ENCODE data around the gene GUCD1. TPM values are rescaled to one million over a fixed set of nuclear protein-coding genes. Genes with fewer than 3 reads are reported as not detected.

Gene GUCD1
- total and polyA plus RNA-seq, 2 of the 13 experiments (the other 11 are each of a cell fraction or from before 2014, with no cell fraction given) = 128 to 245 TPM

- TF ChIP-seq ZNF766 (CRISPR knock-in tag; IDR thresholded peaks at IDR 0.05; ENCODE audit: borderline replicate concordance) (peak; percentile 94; the same call in 1 of the 2 replicates), CAMTA2 (CRISPR knock-in tag; IDR thresholded peaks at IDR 0.05; ENCODE audit: borderline replicate concordance) (peak; percentile 62; the same call in 1 of the 2 replicates), HOXD1 (CRISPR knock-in tag; IDR thresholded peaks at IDR 0.05) (peak; percentile 90; the same call in 1 of the 2 replicates), MXI1 (IDR thresholded peaks at IDR 0.05; ENCODE audit: borderline replicate concordance, low read depth, low read length) (peak; percentile 78; the same call in 2 of the 3 replicates), ZNF503 (CRISPR knock-in tag; IDR thresholded peaks at IDR 0.05) (peak; percentile 88; the same call in 1 of the 2 replicates), ZNF460 (CRISPR knock-in tag; IDR thresholded peaks at IDR 0.05; ENCODE audit: borderline replicate concordance) (no peak; the same call in 1 of the 2 replicates), HOMEZ (CRISPR knock-in tag; IDR thresholded peaks at IDR 0.05; ENCODE audit: low read depth) (no peak), SMAD3 (CRISPR knock-in tag; IDR thresholded peaks at IDR 0.05) (peak; percentile 94), JARID2 (CRISPR knock-in tag; IDR thresholded peaks at IDR 0.05; ENCODE audit: insufficient replicate concordance) (no peak), BCLAF1 (IDR thresholded peaks at IDR 0.05) (no peak), RBFOX2 (IDR thresholded peaks at IDR 0.05; ENCODE audit: low read depth, low read length) (peak; percentile 86), XRCC5 (optimal IDR thresholded peaks at IDR 0.05; ENCODE audit: low read length) (peak; percentile 98), ZNF333 (CRISPR knock-in tag; IDR thresholded peaks at IDR 0.05; ENCODE audit: borderline replicate concordance) (peak; percentile 89; the same call in 1 of the 2 replicates), POLR2G (IDR thresholded peaks at IDR 0.05; ENCODE audit: low read depth, low read length) (peak; percentile 88), KLF11 (CRISPR knock-in tag; IDR thresholded peaks at IDR 0.05) (peak; percentile 68; the same call in 1 of the 2 replicates), KLF13 (CRISPR knock-in tag; IDR thresholded peaks at IDR 0.05) (no peak; the same call in 1 of the 2 replicates), NCOA5 (CRISPR knock-in tag; IDR thresholded peaks at IDR 0.05) (no peak), MIER2 (CRISPR knock-in tag; IDR thresholded peaks at IDR 0.05) (0 out of 2 replicates have a peak, but pooled peaks have one; percentile 51), ZNF841 (CRISPR knock-in tag; IDR thresholded peaks at IDR 0.05; ENCODE audit: borderline replicate concordance) (no peak), NFIB (CRISPR knock-in tag; IDR thresholded peaks at IDR 0.05; ENCODE audit: borderline replicate concordance) (no peak), ZNF513 (CRISPR knock-in tag; conservative IDR thresholded peaks at IDR 0.05) (peak; percentile 84; the same call in 1 of the 2 replicates), SMARCE1 (IDR thresholded peaks at IDR 0.05; ENCODE audit: borderline replicate concordance) (no peak)
These were observed 464 bp upstream of the GUCD1 start, which contains the start of gene SNRPD3 (continued) for GRCh38 chr22:24555165-24556039.
